GM10266 (cell line): ENCODE measurements around the gene NTRK1.
A peak's percentile ranks its signal among the peaks of the same experiment; 100 is the strongest.

Source experiments
- DNase-seq: peaks from one replicate; pipeline ENCODE4 v3.0.0; 2012; ENCODE audit errors: extremely low spot score
- CTCF ChIP-seq: IDR thresholded peaks from 2 replicates; pipeline ENCODE4 v1.5.1; 2012; ENCODE audit warnings: mild to moderate bottlenecking, low read depth; ENCODE audit not compliant: control insufficient read depth, insufficient read depth; ENCODE audit errors: missing control alignments

NTRK1 gene

GRCh38 chr1:156860628-156861423 lies at the start of gene NTRK1:
NTRK1 (plus strand) TSS chr1:156860865; CDS start chr1:156860935, 70 bp downstream.
- no peak for TF ChIP-seq CTCF
- peak; percentile 85 for DNase-seq

GRCh38 chr1:156811168-156811567 lies 49.5 kb upstream of the NTRK1 start:
- DNase-seq, result no peak
- TF ChIP-seq CTCF, result no peak

GRCh38 chr1:156812293-156812990 lies 48.2 kb upstream of the NTRK1 start:
- no peak for DNase-seq
- no peak for TF ChIP-seq CTCF

GRCh38 chr1:156813298-156813697 lies 47.4 kb upstream of the NTRK1 start:
- DNase-seq, result no peak
- TF ChIP-seq CTCF, result no peak

- peak; percentile 58 for TF ChIP-seq CTCF
- DNase-seq, result peak; percentile 66
These were observed 46.7 kb upstream of the NTRK1 start for GRCh38 chr1:156813750-156814570.

- DNase-seq, result no peak
- TF ChIP-seq CTCF, result no peak
These were observed 45.9 kb upstream of the NTRK1 start for GRCh38 chr1:156814571-156815260.
